Thoracic aorta (tissue), 2 donors: ENCODE results near the gene SSBP3. TPM values are rescaled to one million over a fixed set of nuclear protein-coding genes. Genes with fewer than 3 reads are reported as not detected.
A peak's percentile ranks its signal among the peaks of the same experiment; 100 is the strongest.

Experiments used
- ATAC-seq: fragments of 150-250 bp; one replicate; pipeline ENCODE4 v1.8.0; 2017; ENCODE audit warnings: low read depth; ENCODE audit not compliant: insufficient number of reproducible peaks, low FRiP score
- DNase-seq: peaks from one replicate; pipeline ENCODE4 v3.0.0-alpha.2; 2020; ENCODE audit warnings: low spot score
- H3K27ac ChIP-seq, 2 donors: fragments of 200-600 bp; sonication (generic); 1 replicate in 1 of 2; 2 replicates in 1 of 2; pipeline ENCODE4 v1.5.1; 2016; ENCODE audit warnings: mild to moderate bottlenecking in 2 of 2, moderate library complexity in 2 of 2
- H3K27me3 ChIP-seq: fragments of 200-600 bp; sonication (generic); replicated peaks from 2 replicates; pipeline ENCODE4 v1.6.0; 2016; ENCODE audit warnings: mild to moderate bottlenecking; ENCODE audit not compliant: insufficient read depth
- H3K36me3 ChIP-seq: fragments of 200-600 bp; sonication (generic); one replicate; pipeline ENCODE4 v1.5.1; 2016
- H3K4me1 ChIP-seq, 2 donors: fragments of 200-600 bp; sonication (generic); 1 replicate in 1 of 2; 2 replicates in 1 of 2; pipeline versions ENCODE4 v1.5.1 to v1.6.0; 2016; ENCODE audit warnings: low read depth in 2 of 2, mild to moderate bottlenecking in 1 of 2; ENCODE audit not compliant: control insufficient read depth in 1 of 2
- H3K4me3 ChIP-seq: fragments of 200-600 bp; sonication (generic); 2 replicates; pipeline ENCODE4 v1.5.1; 2016; ENCODE audit warnings: mild to moderate bottlenecking
- H3K9me3 ChIP-seq: fragments of 200-600 bp; sonication (generic); 2 replicates; pipeline ENCODE4 v1.5.1; 2016
- CTCF ChIP-seq: fragments of 200-600 bp; sonication (generic); IDR thresholded peaks from one replicate; pipeline ENCODE4 v1.5.1; 2019; ENCODE audit warnings: antibody characterized with exemption
- total RNA-seq, 2 donors: library from RNA; depleted of rRNA; stranded (reverse); fragments of >200 nt; gene quantifications; one replicate each; pipeline versions ENCODE4 v1.1.0 to v1.2.3, GENCODE V29; 2016

SSBP3 gene
- total RNA-seq, 2 donors from 2014 or later = 33.4 to 87.1 TPM

- ATAC-seq (no peak), DNase-seq (no peak)
- Histone ChIP-seq H3K36me3 (no peaks in the 10 kb centered on the region), H3K9me3 (no peaks in the 10 kb centered on the region), H3K27ac (no peak overlapping the region), H3K4me3 (no peak overlapping the region), H3K27me3 (no peaks in the 10 kb centered on the region), H3K4me1 (peaks cover 2 to 75% of the 10 kb centered on the region in 2 donors)
- TF ChIP-seq CTCF = no peak
These were observed 79.4 kb downstream of the SSBP3 start for GRCh38 chr1:54326543-54327385.

GRCh38 chr1:54325703-54326461 is 80.3 kb downstream of the SSBP3 start:
- TF ChIP-seq CTCF = no peak
- Histone ChIP-seq H3K4me1 (peaks cover 2 to 67% of the 10 kb centered on the region in 2 donors), H3K9me3 (no peaks in the 10 kb centered on the region), H3K36me3 (no peaks in the 10 kb centered on the region), H3K27me3 (no peaks in the 10 kb centered on the region), H3K27ac (no peak overlapping the region), H3K4me3 (no peak overlapping the region)
- DNase-seq (no peak), ATAC-seq (no peak)

DNA sequence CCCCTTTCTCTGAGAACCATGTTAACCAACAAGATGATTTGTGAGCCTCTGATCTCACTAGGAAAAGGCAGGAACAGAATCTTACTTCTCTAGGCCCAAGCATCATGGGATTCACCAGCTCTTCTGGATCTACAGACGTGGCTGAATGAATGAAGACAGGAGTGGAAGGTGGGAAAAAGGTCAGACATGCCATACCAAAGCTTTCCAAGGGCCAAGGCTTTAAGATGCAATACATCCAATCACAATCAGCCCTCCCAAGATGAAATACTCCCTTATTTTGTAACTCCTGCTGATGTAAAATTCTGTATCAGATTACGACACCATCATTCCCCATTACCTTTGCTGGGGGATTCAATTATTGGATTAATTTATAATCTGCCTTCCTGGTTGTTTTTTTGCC is 80.9 kb downstream of the SSBP3 start:
- Histone ChIP-seq H3K27me3 (no peaks in the 10 kb centered on the region), H3K36me3 (no peaks in the 10 kb centered on the region), H3K4me1 (peaks cover 2 to 67% of the 10 kb centered on the region in 2 donors), H3K27ac (peak overlapping the region in 1 of 2 donors; percentile 19), H3K4me3 (no peak overlapping the region), H3K9me3 (no peaks in the 10 kb centered on the region)
- DNase-seq (no peak), ATAC-seq (no peak)
- no peak for TF ChIP-seq CTCF

- no peak overlapping the region for H3K4me3 ChIP-seq
- no peak for ATAC-seq
- H3K9me3 ChIP-seq = no peaks in the 10 kb centered on the region
- no peaks in the 10 kb centered on the region for H3K27me3 ChIP-seq
- no peaks in the 10 kb centered on the region for H3K36me3 ChIP-seq
- no peak for DNase-seq
- H3K4me1 ChIP-seq = peaks cover 2 to 59% of the 10 kb centered on the region in 2 donors
- peak overlapping the region in 1 of 2 donors; percentile 19 for H3K27ac ChIP-seq
- no peak for TF ChIP-seq CTCF
These were observed 81.7 kb downstream of the SSBP3 start for GRCh38 chr1:54324251-54325140.
